ENCODE measurements around the gene CCDC197.

Gene CCDC197

GRCh38 chr14:93961620-93962019, 35.5 kb upstream of the CCDC197 start:
- no peak for DNase-seq (ENCODE audit: low spot score)

- peak; percentile 59 for DNase-seq (ENCODE audit: low spot score)
Measured at GRCh38 chr14:93962701-93963601, 34.1 kb upstream of the CCDC197 start.

GRCh38 chr14:93963692-93964091, 33.4 kb upstream of the CCDC197 start:
- no peak for DNase-seq (ENCODE audit: low spot score)

GRCh38 chr14:93964281-93964680, 32.8 kb upstream of the CCDC197 start:
- DNase-seq (ENCODE audit: low spot score) = no peak

GRCh38 chr14:93964820-93965286, 32.2 kb upstream of the CCDC197 start:
- no peak for DNase-seq (ENCODE audit: low spot score)

GRCh38 chr14:93965287-93965821, 31.7 kb upstream of the CCDC197 start:
- no peak for DNase-seq (ENCODE audit: low spot score)

- no peak for DNase-seq (ENCODE audit: low spot score)
Measured at GRCh38 chr14:93965946-93966474, 31.1 kb upstream of the CCDC197 start.

GRCh38 chr14:93967637-93968250, 29.4 kb upstream of the CCDC197 start:
- DNase-seq (ENCODE audit: low spot score) = no peak

- no peak for DNase-seq (ENCODE audit: low spot score)
Measured at GRCh38 chr14:93969082-93969828, 27.8 kb upstream of the CCDC197 start.

- DNase-seq (ENCODE audit: low spot score) = peak; percentile 73
Measured at GRCh38 chr14:93970585-93970964, 26.5 kb upstream of the CCDC197 start.

- DNase-seq (ENCODE audit: low spot score) = peak; percentile 36
Measured at GRCh38 chr14:93970965-93971634, 26.0 kb upstream of the CCDC197 start.

- no peak for DNase-seq (ENCODE audit: low spot score)
Measured at GRCh38 chr14:93971635-93972027, 25.5 kb upstream of the CCDC197 start.

GRCh38 chr14:93972618-93973205, 24.4 kb upstream of the CCDC197 start:
- no peak for DNase-seq (ENCODE audit: low spot score)

GRCh38 chr14:93973607-93974006, 23.5 kb upstream of the CCDC197 start:
- no peak for DNase-seq (ENCODE audit: low spot score)

- DNase-seq (ENCODE audit: low spot score) = no peak
Measured at GRCh38 chr14:93974299-93974698, 22.8 kb upstream of the CCDC197 start.

GRCh38 chr14:93974833-93975232, 22.3 kb upstream of the CCDC197 start:
- DNase-seq (ENCODE audit: low spot score) = no peak

- peak; percentile 20 for DNase-seq (ENCODE audit: low spot score)
Measured at GRCh38 chr14:93975791-93976476, 21.2 kb upstream of the CCDC197 start.

- DNase-seq (ENCODE audit: low spot score) = no peak
Measured at GRCh38 chr14:93976477-93977057, 20.5 kb upstream of the CCDC197 start, which contains the start of gene ASB2. TSS of gene ASB2 (minus strand) at chr14:93976570. CDS start at chr14:93964539, 12,031 bp downstream.

- no peak for DNase-seq (ENCODE audit: low spot score)
Measured at GRCh38 chr14:93977171-93977570, 19.9 kb upstream of the CCDC197 start.

Measured in CD4-positive, alpha-beta T cell treated with Interleukin-6 at 100 ng/mL for 8 hours (primary cell).